T-helper 1 cell treated with Interleukin-12 subunit alpha and Interleukin-12 subunit beta and Interleukin-4 antibody, amounts not matched to agents 30 ng/mL and 1 ng/mL, for 36 hours (primary cell): ENCODE data around the gene FOXJ3. TPM values are rescaled to one million over a fixed set of nuclear protein-coding genes. Genes with fewer than 3 reads are reported as not detected.

Experiments
- intact Hi-C: fragments of 100-400 bp; cut with micrococcal nuclease; formaldehyde crosslinking; loops from one replicate; pipeline ENCODE4 v1.15.1; 2024
- total RNA-seq: library from RNA; stranded (reverse); gene quantifications from 2 replicates; pipeline ENCODE4 v1.2.3, GENCODE V29; 2022

FOXJ3 gene
- total RNA-seq, 1 donor from 2014 or later, result 56.0 TPM

DNA sequence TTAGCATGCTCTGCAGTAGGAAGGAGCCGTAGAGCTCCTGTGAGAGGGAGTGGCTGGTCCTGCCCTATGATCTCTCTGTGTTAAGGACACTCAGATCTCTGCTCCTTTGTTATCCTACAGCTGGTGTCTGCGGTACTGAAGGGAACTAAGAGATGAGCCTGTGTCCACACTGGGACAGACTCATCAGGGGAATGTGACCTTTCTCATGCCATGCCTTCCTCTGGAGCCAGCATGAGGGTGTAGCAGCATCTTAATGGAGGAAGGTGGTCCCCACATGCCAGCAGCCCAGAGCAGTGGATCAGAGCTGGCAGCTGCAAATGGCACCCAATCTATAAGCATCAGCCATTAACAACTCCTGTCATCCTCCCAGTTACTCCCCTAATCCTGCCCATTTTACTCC, 206.5 kb downstream of the FOXJ3 start:
- intact Hi-C loops, result no loop called here

- intact Hi-C loops, result no loop called here
Observed at GRCh38 chr1:42127767-42128166, 207.3 kb downstream of the FOXJ3 start.

Other genes with a start within 250 kb of the FOXJ3 start
- gene GUCA2B, start 181.8 kb downstream of the FOXJ3 start, total RNA-seq, result not detected in 2 replicates
- gene GUCA2A, start 170.5 kb downstream of the FOXJ3 start, total RNA-seq, result not detected in 2 replicates
- gene RIMKLA, start 45.6 kb upstream of the FOXJ3 start, total RNA-seq, result 2.2 and 2.5 TPM in 2 replicates
- not detected in 2 replicates for gene ZMYND12, start 120.8 kb upstream of the FOXJ3 start, total RNA-seq
- 42.0 and 46.7 TPM in 2 replicates for gene PPCS, start 121.3 kb upstream of the FOXJ3 start, total RNA-seq
- 1.6 and 1.8 TPM in 2 replicates for gene CCDC30, start 128.1 kb upstream of the FOXJ3 start, total RNA-seq